ENCODE results near the gene UBC.

The UBC gene

DNA sequence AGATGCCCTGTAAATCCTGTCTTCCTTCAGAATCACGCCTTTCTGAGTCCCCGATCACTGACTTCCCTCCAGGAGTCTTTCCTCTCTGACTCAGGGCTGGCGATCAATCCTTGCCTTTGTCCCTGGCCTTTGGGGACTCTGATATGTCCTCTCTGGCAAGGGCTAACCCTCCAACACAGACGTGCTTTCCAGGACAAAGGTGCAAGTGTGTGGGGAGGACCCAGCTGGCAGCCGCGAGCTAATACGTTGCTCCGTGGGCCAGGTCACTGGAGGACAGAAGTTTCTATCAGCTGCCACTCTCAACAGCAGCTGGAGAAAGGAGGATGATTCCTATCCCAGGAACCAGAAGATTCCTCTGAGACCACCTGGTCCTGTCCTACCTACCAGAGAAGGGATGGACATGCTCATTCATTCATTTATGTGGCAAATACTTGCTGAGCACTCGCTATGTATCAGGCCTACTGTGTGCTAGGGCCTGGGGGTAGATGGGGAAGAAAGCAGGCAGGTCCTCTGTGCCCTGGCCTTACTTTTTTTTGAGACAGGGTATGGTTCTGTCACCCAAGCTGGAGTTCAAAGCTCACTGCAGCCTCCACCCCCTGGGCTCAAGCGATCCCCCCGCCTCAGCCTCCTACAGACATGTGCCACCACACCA, 42.3 kb downstream of the UBC start:
- H3K4me1 ChIP-seq = no peaks in the 10 kb centered on the region
- no peaks in the 10 kb centered on the region for H3K9me3 ChIP-seq
- TF ChIP-seq, protein P1, sequence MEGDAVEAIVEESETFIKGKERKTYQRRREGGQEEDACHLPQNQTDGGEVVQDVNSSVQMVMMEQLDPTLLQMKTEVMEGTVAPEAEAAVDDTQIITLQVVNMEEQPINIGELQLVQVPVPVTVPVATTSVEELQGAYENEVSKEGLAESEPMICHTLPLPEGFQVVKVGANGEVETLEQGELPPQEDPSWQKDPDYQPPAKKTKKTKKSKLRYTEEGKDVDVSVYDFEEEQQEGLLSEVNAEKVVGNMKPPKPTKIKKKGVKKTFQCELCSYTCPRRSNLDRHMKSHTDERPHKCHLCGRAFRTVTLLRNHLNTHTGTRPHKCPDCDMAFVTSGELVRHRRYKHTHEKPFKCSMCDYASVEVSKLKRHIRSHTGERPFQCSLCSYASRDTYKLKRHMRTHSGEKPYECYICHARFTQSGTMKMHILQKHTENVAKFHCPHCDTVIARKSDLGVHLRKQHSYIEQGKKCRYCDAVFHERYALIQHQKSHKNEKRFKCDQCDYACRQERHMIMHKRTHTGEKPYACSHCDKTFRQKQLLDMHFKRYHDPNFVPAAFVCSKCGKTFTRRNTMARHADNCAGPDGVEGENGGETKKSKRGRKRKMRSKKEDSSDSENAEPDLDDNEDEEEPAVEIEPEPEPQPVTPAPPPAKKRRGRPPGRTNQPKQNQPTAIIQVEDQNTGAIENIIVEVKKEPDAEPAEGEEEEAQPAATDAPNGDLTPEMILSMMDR (IDR thresholded peaks at IDR 0.05; ENCODE audit: low read depth, low read length) = no peak
- no peaks in the 10 kb centered on the region for H3K36me3 ChIP-seq
- H3K4me3 ChIP-seq (ENCODE audit: low read depth, low read length) = no peak overlapping the region
- no peak for DNase-seq
- H3K27me3 ChIP-seq = no peaks in the 10 kb centered on the region

DNA sequence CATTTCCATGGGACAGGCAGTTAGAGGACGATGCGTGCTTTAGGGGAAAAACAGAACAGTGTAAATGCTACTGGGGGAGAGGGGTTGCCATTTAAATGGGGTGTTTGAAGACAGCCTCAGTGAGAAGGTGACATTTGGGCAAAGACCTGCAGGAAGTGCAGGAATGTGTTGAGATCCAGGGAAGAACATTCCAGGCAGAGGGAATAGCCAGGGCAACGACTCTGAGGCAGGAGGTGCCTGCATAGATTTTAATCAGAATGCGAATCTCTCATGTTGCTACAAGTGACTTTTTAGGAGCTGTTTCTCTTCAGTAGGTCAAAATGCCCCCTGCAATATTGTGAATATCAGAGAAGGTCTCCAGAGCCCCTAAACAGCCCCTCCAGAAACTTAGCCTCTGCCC, 43.2 kb downstream of the UBC start:
- DNase-seq = no peak
- no peaks in the 10 kb centered on the region for H3K36me3 ChIP-seq
- no peaks in the 10 kb centered on the region for H3K9me3 ChIP-seq
- H3K27me3 ChIP-seq = no peaks in the 10 kb centered on the region
- no peaks in the 10 kb centered on the region for H3K4me1 ChIP-seq
- no peak overlapping the region for H3K4me3 ChIP-seq (ENCODE audit: low read depth, low read length)
- TF ChIP-seq, protein P1 (IDR thresholded peaks at IDR 0.05; ENCODE audit: low read depth, low read length) = no peak

DNA sequence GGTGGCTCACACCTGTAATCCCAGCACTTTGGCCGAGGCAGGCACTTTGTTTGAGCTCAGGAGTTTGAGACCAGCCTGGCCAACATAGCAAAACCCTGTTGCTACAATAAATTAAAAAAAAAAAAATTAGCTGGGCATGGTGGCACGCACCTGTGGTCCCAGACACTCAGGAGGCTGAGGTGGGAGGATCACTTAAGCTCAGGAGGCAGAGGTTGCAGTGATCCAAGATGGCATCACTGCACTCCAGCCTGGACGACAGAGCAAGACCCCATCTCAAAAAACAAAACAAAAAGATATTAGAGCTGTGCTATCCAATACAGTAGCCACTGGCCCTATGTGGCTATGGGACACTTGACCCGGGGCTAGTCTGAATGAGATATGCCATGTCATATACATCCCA, 43.9 kb downstream of the UBC start:
- H3K36me3 ChIP-seq = no peaks in the 10 kb centered on the region
- no peaks in the 10 kb centered on the region for H3K4me1 ChIP-seq
- no peak for DNase-seq
- H3K4me3 ChIP-seq (ENCODE audit: low read depth, low read length) = no peak overlapping the region
- TF ChIP-seq, protein P1 (IDR thresholded peaks at IDR 0.05; ENCODE audit: low read depth, low read length) = no peak
- no peaks in the 10 kb centered on the region for H3K27me3 ChIP-seq
- no peaks in the 10 kb centered on the region for H3K9me3 ChIP-seq

DNA sequence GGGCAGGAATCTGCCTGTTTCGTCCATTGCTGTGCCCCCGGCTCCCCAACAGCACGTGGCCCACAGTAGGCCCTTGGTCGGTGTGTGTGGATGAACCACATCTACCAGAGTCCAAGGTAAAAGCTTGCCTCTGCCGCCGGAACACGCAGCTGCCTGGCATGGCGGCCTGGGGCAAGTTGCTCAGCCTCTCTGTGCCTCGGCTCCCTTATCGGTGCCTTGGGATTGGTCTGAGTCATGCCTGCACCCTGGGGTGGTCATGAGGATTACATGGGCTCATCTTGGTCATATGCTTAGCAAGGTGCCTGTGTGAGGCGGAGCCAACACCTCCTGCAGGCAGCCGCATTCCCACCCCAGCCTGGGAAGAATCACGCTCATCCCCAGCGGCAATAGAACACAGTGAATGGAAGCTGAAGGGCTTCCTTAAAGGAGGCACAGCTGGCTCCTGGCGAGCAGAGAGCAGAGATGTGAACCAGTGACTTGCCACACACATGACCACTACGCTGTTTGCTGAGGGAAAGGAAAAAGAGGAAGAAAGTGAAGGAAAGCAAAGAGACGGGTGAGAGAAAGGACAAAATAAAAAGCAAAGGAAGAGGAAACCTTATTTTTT, 45.3 kb downstream of the UBC start:
- Histone ChIP-seq H3K36me3 (no peaks in the 10 kb centered on the region), H3K4me3 (ENCODE audit: low read depth, low read length) (no peak overlapping the region), H3K27me3 (no peaks in the 10 kb centered on the region), H3K4me1 (peaks cover 4% of the 10 kb centered on the region), H3K9me3 (no peaks in the 10 kb centered on the region)
- TF ChIP-seq, protein P1 (IDR thresholded peaks at IDR 0.05; ENCODE audit: low read depth, low read length) = no peak
- DNase-seq = no peak

DNA sequence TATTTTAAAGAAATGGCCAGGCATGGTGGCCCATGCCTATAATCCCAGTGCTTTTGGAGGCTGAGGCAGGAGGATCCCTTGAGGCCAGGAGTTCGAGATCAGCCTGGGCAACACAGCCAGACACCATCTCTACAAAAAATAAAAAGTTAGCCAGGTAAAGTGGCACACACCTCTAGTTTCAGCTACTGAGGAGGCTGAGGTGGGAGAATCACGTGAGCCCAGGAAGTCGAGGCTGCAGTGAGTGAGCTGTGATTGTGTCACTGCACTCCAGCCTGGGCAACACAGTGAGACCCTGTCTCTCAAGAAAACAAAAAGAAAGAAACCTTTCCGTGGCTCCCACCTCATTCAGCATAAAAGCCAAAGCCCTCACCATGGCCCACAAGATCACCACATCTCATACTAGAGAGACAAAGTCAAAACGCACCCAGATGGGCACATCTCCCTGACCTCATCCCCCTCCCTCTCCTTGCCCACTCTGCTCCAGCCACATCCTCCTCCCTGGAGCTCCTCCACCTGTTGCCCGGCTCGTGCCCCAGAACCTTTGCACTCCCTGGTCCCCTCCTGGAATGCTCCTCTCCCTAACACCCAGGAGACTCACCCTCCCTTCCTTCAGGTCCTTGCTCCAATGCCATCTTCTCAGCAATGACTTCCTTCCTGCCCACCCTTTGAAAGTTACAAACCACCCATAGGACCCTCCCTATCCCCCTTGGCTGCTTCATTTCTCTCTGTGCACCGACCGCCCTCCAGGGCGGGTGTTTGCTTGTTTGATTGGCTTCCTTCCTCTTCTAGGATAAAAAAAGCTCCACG, 46.0 kb downstream of the UBC start:
- no peak overlapping the region for H3K4me3 ChIP-seq (ENCODE audit: low read depth, low read length)
- TF ChIP-seq, protein P1 (IDR thresholded peaks at IDR 0.05; ENCODE audit: low read depth, low read length) = no peak
- no peaks in the 10 kb centered on the region for H3K27me3 ChIP-seq
- no peaks in the 10 kb centered on the region; the same call in 1 of the 2 replicates for H3K36me3 ChIP-seq
- no peaks in the 10 kb centered on the region for H3K9me3 ChIP-seq
- DNase-seq = no peak
- H3K4me1 ChIP-seq = peaks cover 6% of the 10 kb centered on the region
